DMS114 treated with DMSO at 0.1 percent for 48 hours (cell line): ENCODE results near the gene PPM1B.
"Not testable (repeated sequence)": the region's sequence is repeated elsewhere in the genome, so short reads cannot be mapped to it uniquely, and the experiment has no call there.

ENCODE experiments used
- DNase-seq: peaks from one replicate; lab custom pipeline; 2025; ENCODE audit not compliant: unreplicated experiment; lab: John Stamatoyannopoulos, UW

The PPM1B gene

GRCh38 chr2:44155666-44156446 lies 12.8 kb upstream of the PPM1B start:
- no peak for DNase-seq

- no peak for DNase-seq
Observed at GRCh38 chr2:44163777-44164176, 4.9 kb upstream of the PPM1B start.

GRCh38 chr2:44164617-44165016 lies 4.1 kb upstream of the PPM1B start:
- DNase-seq, result no peak

GRCh38 chr2:44166096-44166495 lies 2.6 kb upstream of the PPM1B start:
- DNase-seq, result no peak

GRCh38 chr2:44167311-44167907 lies 1.3 kb upstream of the PPM1B start:
- no peak for DNase-seq

GRCh38 chr2:44167908-44168680 lies 581 bp upstream of the PPM1B start:
- peak; percentile 100 for DNase-seq

- peak; percentile 16 for DNase-seq
Observed at GRCh38 chr2:44169155-44169898, 652 bp downstream of the PPM1B start.

GRCh38 chr2:44170311-44170717 lies 1.6 kb downstream of the PPM1B start:
- DNase-seq, result peak; percentile 5

- peak; percentile 4 for DNase-seq
Observed at GRCh38 chr2:44171018-44171417, 2.3 kb downstream of the PPM1B start.

GRCh38 chr2:44171442-44171841 lies 2.8 kb downstream of the PPM1B start:
- not testable (repeated sequence) for DNase-seq

- no peak for DNase-seq
Observed at GRCh38 chr2:44172576-44172975, 3.9 kb downstream of the PPM1B start.

- DNase-seq, result no peak
Observed at GRCh38 chr2:44178950-44179349, 10.3 kb downstream of the PPM1B start.

- DNase-seq, result no peak
Observed at GRCh38 chr2:44181648-44182047, 13.0 kb downstream of the PPM1B start.

GRCh38 chr2:44184106-44184505 lies 15.4 kb downstream of the PPM1B start:
- DNase-seq, result no peak

GRCh38 chr2:44186810-44187209 lies 18.1 kb downstream of the PPM1B start:
- no peak for DNase-seq

- DNase-seq, result no peak
Observed at GRCh38 chr2:44187251-44187650, 18.6 kb downstream of the PPM1B start.

GRCh38 chr2:44188696-44189095 lies 20.0 kb downstream of the PPM1B start:
- DNase-seq, result no peak

- no peak for DNase-seq
Observed at GRCh38 chr2:44189104-44189503, 20.4 kb downstream of the PPM1B start.

- DNase-seq, result no peak
Observed at GRCh38 chr2:44190526-44190925, 21.9 kb downstream of the PPM1B start.

GRCh38 chr2:44191739-44192138 lies 23.1 kb downstream of the PPM1B start:
- no peak for DNase-seq

GRCh38 chr2:44192646-44193045 lies 24.0 kb downstream of the PPM1B start:
- DNase-seq, result no peak
